H9 (cell line): ENCODE measurements around the gene EXOC2. TPM values are rescaled to one million over a fixed set of nuclear protein-coding genes. Genes with fewer than 3 reads are reported as not detected.

ENCODE experiments used
- DNase-seq: peaks from one replicate; pipeline ENCODE4 v3.0.0-alpha.2; 2017
- H2AFZ ChIP-seq: one replicate; pipeline ENCODE4 v1.6.1; 2013; ENCODE audit warnings: mild to moderate bottlenecking, low read length, control low read depth, moderate library complexity
- H2AK5ac ChIP-seq: 2 replicates; pipeline ENCODE4 v1.6.1; 2013; ENCODE audit warnings: low read length, control low read depth, mixed read lengths; ENCODE audit not compliant: insufficient read length
- H2BK120ac ChIP-seq: one replicate; pipeline ENCODE4 v1.6.1; 2013; ENCODE audit warnings: low read depth, mild to moderate bottlenecking, low read length, control low read depth, inconsistent platforms; ENCODE audit not compliant: poor library complexity, severe bottlenecking
- H2BK12ac ChIP-seq: 2 replicates; pipeline ENCODE4 v1.6.1; 2013; ENCODE audit warnings: low read length, control low read depth, mixed read lengths, low read depth; ENCODE audit not compliant: insufficient read length
- H2BK15ac ChIP-seq: 2 replicates; pipeline ENCODE4 v1.6.1; 2013; ENCODE audit warnings: low read depth, low read length, control low read depth
- H2BK20ac ChIP-seq: one replicate; pipeline ENCODE4 v1.6.1; 2013; ENCODE audit warnings: low read depth, mild to moderate bottlenecking, low read length, control low read depth, inconsistent platforms; ENCODE audit not compliant: poor library complexity, severe bottlenecking
- H2BK5ac ChIP-seq: 2 replicates; pipeline ENCODE4 v1.6.1; 2013; ENCODE audit warnings: low read length, control low read depth, mixed read lengths; ENCODE audit not compliant: insufficient read length
- H3K14ac ChIP-seq: 2 replicates; pipeline ENCODE4 v1.6.1; 2013; ENCODE audit warnings: low read length, control low read depth; ENCODE audit not compliant: insufficient read depth
- H3K18ac ChIP-seq: 2 replicates; pipeline ENCODE4 v1.6.1; 2013; ENCODE audit warnings: low read depth, mild to moderate bottlenecking, mixed read lengths, low read length, control low read depth; ENCODE audit not compliant: insufficient read length
- H3K23ac ChIP-seq: 2 replicates; pipeline ENCODE4 v1.6.1; 2013; ENCODE audit warnings: low read length, control low read depth, mixed read lengths, low read depth; ENCODE audit not compliant: insufficient read length
- H3K23me2 ChIP-seq: 2 replicates; pipeline ENCODE4 v1.6.1; 2013; ENCODE audit warnings: low read depth, mild to moderate bottlenecking, mixed read lengths, low read length, control low read depth; ENCODE audit not compliant: insufficient read length, poor library complexity, severe bottlenecking
- H3K27ac ChIP-seq: 2 replicates; pipeline ENCODE4 v1.5.1; 2013; ENCODE audit warnings: low read length, control low read depth, mixed read lengths, low read depth; ENCODE audit not compliant: insufficient read length
- H3K27me3 ChIP-seq: 2 replicates; pipeline ENCODE4 v1.6.1; 2013; ENCODE audit warnings: low read length, control low read depth, inconsistent platforms; ENCODE audit not compliant: insufficient read depth
- H3K4ac ChIP-seq: 2 replicates; pipeline ENCODE4 v1.6.1; 2013; ENCODE audit warnings: low read depth, mild to moderate bottlenecking, control low read depth, inconsistent platforms, low read length, moderate library complexity
- H3K4me1 ChIP-seq: 2 replicates; pipeline ENCODE4 v1.6.1; 2013; ENCODE audit warnings: low read length, control low read depth, inconsistent platforms; ENCODE audit not compliant: insufficient read depth
- H3K4me2 ChIP-seq: 2 replicates; pipeline ENCODE4 v1.6.1; 2013; ENCODE audit warnings: low read length, control low read depth, mixed read lengths; ENCODE audit not compliant: insufficient read length, insufficient read depth
- H3K56ac ChIP-seq: 2 replicates; pipeline ENCODE4 v1.6.1; 2013; ENCODE audit warnings: low read depth, mild to moderate bottlenecking, mixed read lengths, low read length, control low read depth; ENCODE audit not compliant: insufficient read length
- H3K79me1 ChIP-seq: 2 replicates; pipeline ENCODE4 v1.6.1; 2013; ENCODE audit warnings: low read depth, mild to moderate bottlenecking, moderate library complexity, low read length, control low read depth, inconsistent platforms; ENCODE audit not compliant: insufficient read depth, poor library complexity, severe bottlenecking
- H3K79me2 ChIP-seq: 2 replicates; pipeline ENCODE4 v1.6.1; 2013; ENCODE audit warnings: low read length, control low read depth, inconsistent platforms; ENCODE audit not compliant: insufficient read depth
- H3K9ac ChIP-seq: 2 replicates; pipeline ENCODE4 v1.6.1; 2013; ENCODE audit warnings: low read length, control low read depth, mixed read lengths; ENCODE audit not compliant: insufficient read length; ENCODE audit errors: extremely low read depth
- H3K9me3 ChIP-seq: one replicate; pipeline ENCODE4 v1.6.1; 2013; ENCODE audit warnings: low read depth, low read length, inconsistent platforms; ENCODE audit not compliant: control insufficient read depth
- H3T11ph ChIP-seq: one replicate; pipeline ENCODE4 v1.6.1; 2013; ENCODE audit warnings: mild to moderate bottlenecking, low read length, control low read depth, inconsistent platforms
- H4K20me1 ChIP-seq: one replicate; pipeline ENCODE4 v1.6.1; 2013; ENCODE audit not compliant: control insufficient read depth, insufficient read length, insufficient read depth
- H4K5ac ChIP-seq: 2 replicates; pipeline ENCODE4 v1.6.1; 2013; ENCODE audit warnings: low read depth, mild to moderate bottlenecking, mixed read lengths, low read length, control low read depth; ENCODE audit not compliant: insufficient read length
- H4K8ac ChIP-seq: replicated peaks from 2 replicates; pipeline ENCODE4 v1.6.1; 2013; ENCODE audit warnings: low read length, control low read depth, mixed read lengths, low read depth; ENCODE audit not compliant: insufficient read length
- H4K91ac ChIP-seq: 2 replicates; pipeline ENCODE4 v1.6.1; 2013; ENCODE audit warnings: low read depth, mild to moderate bottlenecking, moderate library complexity, mixed read lengths, low read length, control low read depth; ENCODE audit not compliant: insufficient read length
- H3K27ac Mint-ChIP-seq, 3 experiments: 2 replicates in 2 of 3; 3 replicates in 1 of 3; pipeline ENCODE4 v1.8.0; 2020 to 2021; ENCODE audit warnings: mixed read lengths in 3 of 3, mild to moderate bottlenecking in 1 of 3, moderate library complexity in 1 of 3
- H3K27me3 Mint-ChIP-seq: 2 replicates; pipeline ENCODE4 v1.8.0; 2021; ENCODE audit warnings: low read depth, mild to moderate bottlenecking, moderate library complexity, mixed read lengths
- H3K36me3 Mint-ChIP-seq, 3 experiments: 2 replicates in 2 of 3; 3 replicates in 1 of 3; pipeline ENCODE4 v1.8.0; 2020 to 2021; ENCODE audit warnings: low read depth in 3 of 3, mixed read lengths in 3 of 3; ENCODE audit not compliant: insufficient read depth in 1 of 3
- H3K4me1 Mint-ChIP-seq, 2 experiments: 2 replicates each; pipeline ENCODE4 v1.8.0; 2020; ENCODE audit warnings: mixed read lengths in 2 of 2
- H3K4me3 Mint-ChIP-seq, 2 experiments: 2 replicates in 1 of 2; 3 replicates in 1 of 2; pipeline ENCODE4 v1.8.0; 2020 to 2021; ENCODE audit warnings: mild to moderate bottlenecking in 2 of 2, mixed read lengths in 2 of 2, moderate library complexity in 1 of 2
- H3K9me3 Mint-ChIP-seq, 2 experiments: 2 replicates in 1 of 2; 3 replicates in 1 of 2; pipeline ENCODE4 v1.8.0; 2020; ENCODE audit warnings: mild to moderate bottlenecking in 2 of 2, mixed read lengths in 2 of 2, moderate library complexity in 1 of 2
- CTCF ChIP-seq: fragments of 200-600 bp; sonication (generic); conservative IDR thresholded peaks from 3 replicates; pipeline ENCODE4 v1.8.0; 2021; ENCODE audit warnings: antibody characterized with exemption, mild to moderate bottlenecking
- WGBS: extraction: QIAGEN DNeasy Blood & Tissue Kit; methylation state at CpG from one replicate; pipeline ENCODE4 v1.1.7; 2013; ENCODE audit warnings: missing lambda C conversion rate, low lambda C conversion rate, mixed read lengths; ENCODE audit not compliant: insufficient read length; ENCODE audit errors: extremely low coverage; 5-methylcytosine and 5-hydroxymethylcytosine counted together
- total RNA-seq: library from RNA; stranded (reverse); gene quantifications from 2 replicates; pipeline ENCODE4 v1.2.1, GENCODE V29; 2021

Gene EXOC2
- total RNA-seq, 1 experiment from 2014 or later: 29.9 TPM

GRCh38 chr6:498795-499231 is 194.1 kb downstream of the EXOC2 start:
- Mint-ChIP-seq H3K9me3 (no peaks in the 10 kb centered on the region), H3K27me3 (no peaks in the 10 kb centered on the region), H3K4me3 (no peak overlapping the region), H3K27ac (no peak overlapping the region; a peak in 1 of 7 replicates), H3K4me1 (peaks cover 0 to 2% of the 10 kb centered on the region in 2 experiments; a peak in 1 of 4 replicates), H3K36me3 (peaks cover 16 to 20% (median 19%) of the 10 kb centered on the region in 3 experiments; a peak in 6 of 7 replicates)
- Histone ChIP-seq H3K14ac (no peak overlapping the region), H3K27me3 (no peaks in the 10 kb centered on the region), H2AK5ac (no peak overlapping the region), H3K79me1 (no peaks in the 10 kb centered on the region), H3K9me3 (no peaks in the 10 kb centered on the region), H3K4me2 (no peak overlapping the region), H3K23ac (no peak overlapping the region), H3K18ac (no peak overlapping the region), H2BK12ac (no peak overlapping the region), H4K8ac (no peak overlapping the region), H2BK20ac (no peak overlapping the region), H2BK15ac (no peak overlapping the region), H3K27ac (no peak overlapping the region), H2BK5ac (no peak overlapping the region), H4K91ac (no peak overlapping the region), H3K56ac (no peak overlapping the region), H2AFZ (no peak overlapping the region), H4K5ac (no peak overlapping the region), H4K20me1 (no peaks in the 10 kb centered on the region), H3K4ac (no peak overlapping the region), H3K9ac (no peak overlapping the region), H3T11ph (no peak overlapping the region), H2BK120ac (no peak overlapping the region), H3K23me2 (no peaks in the 10 kb centered on the region), H3K4me1 (no peaks in the 10 kb centered on the region), H3K79me2 (no peaks in the 10 kb centered on the region)
- TF ChIP-seq CTCF: no peak
- no peak for DNase-seq
- no CpG with 5 or more reads among the region's 9 CpGs for WGBS
